ENCODE measurements around the gene RNF180. TPM values are rescaled to one million over a fixed set of nuclear protein-coding genes. Genes with fewer than 3 reads are reported as not detected.
A peak's percentile ranks its signal among the peaks of the same experiment; 100 is the strongest.

RNF180 gene
- polyA plus RNA-seq, 1 donor from 2014 or later: 6.4 TPM

DNA sequence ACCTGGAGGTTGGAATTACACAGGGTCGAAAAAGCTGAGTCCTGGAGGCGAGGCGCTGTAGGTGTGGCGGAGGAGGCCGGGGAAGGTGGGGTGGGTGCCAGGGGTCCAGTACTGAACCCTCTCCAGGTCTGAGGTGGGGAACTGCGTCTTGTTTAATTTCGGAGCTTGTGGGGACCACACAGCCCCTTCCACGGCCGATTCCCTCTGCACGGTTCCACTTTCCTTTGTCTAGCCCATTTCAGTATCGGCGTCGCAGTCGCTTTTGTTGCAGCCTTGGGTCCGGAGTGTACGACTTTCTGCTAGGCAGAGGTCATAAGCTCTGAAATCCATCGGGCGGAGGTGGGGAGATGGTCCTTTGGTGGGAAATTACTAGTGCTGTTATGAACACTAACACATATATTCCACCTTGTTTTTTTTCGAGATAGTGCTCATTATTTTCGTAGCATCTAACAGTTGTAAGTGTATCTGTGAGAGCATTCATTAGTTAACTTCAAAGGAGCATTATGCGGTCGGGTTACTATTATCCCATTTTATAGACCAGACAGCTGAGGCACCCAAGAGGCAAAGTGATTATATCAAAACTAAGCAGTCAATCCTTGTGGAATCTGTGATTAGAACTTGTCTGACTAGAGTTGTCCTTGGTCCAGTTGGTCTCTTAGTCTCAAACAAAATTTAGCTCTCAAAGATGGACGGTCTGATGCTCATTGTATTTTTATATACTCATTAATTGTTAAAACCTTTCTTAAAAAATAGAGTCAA lies 737 bp downstream of the RNF180 start:
- H3F3A ChIP-seq (ENCODE audit: insufficient read depth, low read length, poor library complexity, severe bottlenecking): no peaks in the 10 kb centered on the region
- peak overlapping the region; percentile 74 for H3K9ac ChIP-seq (ENCODE audit: low read length)
- TF ChIP-seq TAF1 (IDR thresholded peaks at IDR 0.05; ENCODE audit: low read depth) (peak; percentile 25), POLR2AphosphoS5 (IDR thresholded peaks at IDR 0.05) (no peak)
- no peaks in the 10 kb centered on the region for H4K20me1 ChIP-seq (ENCODE audit: insufficient read depth)
- peak overlapping the region; percentile 53 for H3K4me2 ChIP-seq (ENCODE audit: low read length)
- H3K27ac ChIP-seq (ENCODE audit: low read length): no peak overlapping the region
- H3K9me3 ChIP-seq (ENCODE audit: low read length): no peaks in the 10 kb centered on the region
- peaks cover 6% of the 10 kb centered on the region for H3K79me2 ChIP-seq (replicated peaks; ENCODE audit: insufficient read depth, low read length)
- no peaks in the 10 kb centered on the region for H3K9me2 ChIP-seq (ENCODE audit: insufficient read depth, low read length)
- peak overlapping the region; percentile 24 for H2AFZ ChIP-seq (ENCODE audit: low read depth, low read length)
- H3K36me3 ChIP-seq (ENCODE audit: insufficient read depth, low read length): no peaks in the 10 kb centered on the region
- peaks cover 31% of the 10 kb centered on the region for H3K27me3 ChIP-seq (ENCODE audit: insufficient read depth, low read depth, low read length)
- peak overlapping the region; percentile 78 for H3K4me3 ChIP-seq (ENCODE audit: low read length)

- H2AFZ ChIP-seq (ENCODE audit: low read depth, low read length): no peak overlapping the region
- no peak overlapping the region for H3K27ac ChIP-seq (ENCODE audit: low read length)
- no peak for TF ChIP-seq RAD21 (conservative IDR thresholded peaks at IDR 0.05)
- TF ChIP-seq POLR2AphosphoS5 (IDR thresholded peaks at IDR 0.05): no peak
- TF ChIP-seq, protein P1, sequence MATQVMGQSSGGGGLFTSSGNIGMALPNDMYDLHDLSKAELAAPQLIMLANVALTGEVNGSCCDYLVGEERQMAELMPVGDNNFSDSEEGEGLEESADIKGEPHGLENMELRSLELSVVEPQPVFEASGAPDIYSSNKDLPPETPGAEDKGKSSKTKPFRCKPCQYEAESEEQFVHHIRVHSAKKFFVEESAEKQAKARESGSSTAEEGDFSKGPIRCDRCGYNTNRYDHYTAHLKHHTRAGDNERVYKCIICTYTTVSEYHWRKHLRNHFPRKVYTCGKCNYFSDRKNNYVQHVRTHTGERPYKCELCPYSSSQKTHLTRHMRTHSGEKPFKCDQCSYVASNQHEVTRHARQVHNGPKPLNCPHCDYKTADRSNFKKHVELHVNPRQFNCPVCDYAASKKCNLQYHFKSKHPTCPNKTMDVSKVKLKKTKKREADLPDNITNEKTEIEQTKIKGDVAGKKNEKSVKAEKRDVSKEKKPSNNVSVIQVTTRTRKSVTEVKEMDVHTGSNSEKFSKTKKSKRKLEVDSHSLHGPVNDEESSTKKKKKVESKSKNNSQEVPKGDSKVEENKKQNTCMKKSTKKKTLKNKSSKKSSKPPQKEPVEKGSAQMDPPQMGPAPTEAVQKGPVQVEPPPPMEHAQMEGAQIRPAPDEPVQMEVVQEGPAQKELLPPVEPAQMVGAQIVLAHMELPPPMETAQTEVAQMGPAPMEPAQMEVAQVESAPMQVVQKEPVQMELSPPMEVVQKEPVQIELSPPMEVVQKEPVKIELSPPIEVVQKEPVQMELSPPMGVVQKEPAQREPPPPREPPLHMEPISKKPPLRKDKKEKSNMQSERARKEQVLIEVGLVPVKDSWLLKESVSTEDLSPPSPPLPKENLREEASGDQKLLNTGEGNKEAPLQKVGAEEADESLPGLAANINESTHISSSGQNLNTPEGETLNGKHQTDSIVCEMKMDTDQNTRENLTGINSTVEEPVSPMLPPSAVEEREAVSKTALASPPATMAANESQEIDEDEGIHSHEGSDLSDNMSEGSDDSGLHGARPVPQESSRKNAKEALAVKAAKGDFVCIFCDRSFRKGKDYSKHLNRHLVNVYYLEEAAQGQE (IDR thresholded peaks at IDR 0.05; ENCODE audit: borderline replicate concordance): no peak
- TF ChIP-seq TAF1 (IDR thresholded peaks at IDR 0.05; ENCODE audit: low read depth): no peak
- TF ChIP-seq EZH2 (IDR thresholded peaks at IDR 0.05; ENCODE audit: borderline replicate concordance, insufficient read depth, low read length, poor library complexity, severe bottlenecking): no peak
- TF ChIP-seq CTCF (IDR thresholded peaks at IDR 0.05; ENCODE audit: poor library complexity, severe bottlenecking): no peak
- no peak for TF ChIP-seq EP300 (conservative IDR thresholded peaks at IDR 0.05; ENCODE audit: poor library complexity, severe bottlenecking)
- H3K9me2 ChIP-seq (ENCODE audit: insufficient read depth, low read length): no peaks in the 10 kb centered on the region
- no peak overlapping the region for H3K4me2 ChIP-seq (ENCODE audit: low read length)
- no peaks in the 10 kb centered on the region for H4K20me1 ChIP-seq (ENCODE audit: insufficient read depth)
- no peaks in the 10 kb centered on the region for H3K9me3 ChIP-seq (ENCODE audit: low read length)
- H3K79me2 ChIP-seq (replicated peaks; ENCODE audit: insufficient read depth, low read length): no peaks in the 10 kb centered on the region
- no peaks in the 10 kb centered on the region for H3K27me3 ChIP-seq (ENCODE audit: insufficient read depth, low read depth, low read length)
- H3K9ac ChIP-seq (ENCODE audit: low read length): no peak overlapping the region
- no peaks in the 10 kb centered on the region for H3F3A ChIP-seq (ENCODE audit: insufficient read depth, low read length, poor library complexity, severe bottlenecking)
- H3K36me3 ChIP-seq (ENCODE audit: insufficient read depth, low read length): no peaks in the 10 kb centered on the region
- no peak overlapping the region for H3K4me3 ChIP-seq (ENCODE audit: low read length)
Observed at GRCh38 chr5:64176301-64176700, 10.7 kb downstream of the RNF180 start.
